K562 (cell line): ENCODE data around the gene ORC2.

Experiments used
- CREM ChIP-seq: IDR thresholded peaks from 2 replicates; pipeline ENCODE4 v1.6.1; 2014; ENCODE audit warnings: antibody characterized with exemption, low read depth
- EP300 ChIP-seq: IDR thresholded peaks from 2 replicates; pipeline ENCODE4 v1.6.1; 2012; ENCODE audit warnings: low read length, improper control_type of control experiment
- JUNB ChIP-seq: fragments of 450-650 bp; formaldehyde crosslinking; conservative IDR thresholded peaks from 2 replicates; pipeline ENCODE4 v1.4.0; 2020; ENCODE audit warnings: mild to moderate bottlenecking
- POLR2AphosphoS5 ChIP-seq: IDR thresholded peaks from 2 replicates; pipeline ENCODE4 v1.6.1; 2011; ENCODE audit warnings: mild to moderate bottlenecking, low read depth, low read length, moderate library complexity; ENCODE audit not compliant: control insufficient read depth, insufficient read depth
- ZNF41 ChIP-seq: fragments of 250-450 bp; sonication (Bioruptor Pico); conservative IDR thresholded peaks from 2 replicates; pipeline ENCODE4 v1.4.0; 2020; ENCODE audit warnings: mild to moderate bottlenecking
- ZNF584 ChIP-seq: fragments of 200-800 bp; sonication (Bioruptor generic); IDR thresholded peaks from 2 replicates; pipeline ENCODE4 v1.6.1; 2016; ENCODE audit warnings: low read depth, mild to moderate bottlenecking, missing genetic modification characterization, missing compliant biosample characterization

DNA sequence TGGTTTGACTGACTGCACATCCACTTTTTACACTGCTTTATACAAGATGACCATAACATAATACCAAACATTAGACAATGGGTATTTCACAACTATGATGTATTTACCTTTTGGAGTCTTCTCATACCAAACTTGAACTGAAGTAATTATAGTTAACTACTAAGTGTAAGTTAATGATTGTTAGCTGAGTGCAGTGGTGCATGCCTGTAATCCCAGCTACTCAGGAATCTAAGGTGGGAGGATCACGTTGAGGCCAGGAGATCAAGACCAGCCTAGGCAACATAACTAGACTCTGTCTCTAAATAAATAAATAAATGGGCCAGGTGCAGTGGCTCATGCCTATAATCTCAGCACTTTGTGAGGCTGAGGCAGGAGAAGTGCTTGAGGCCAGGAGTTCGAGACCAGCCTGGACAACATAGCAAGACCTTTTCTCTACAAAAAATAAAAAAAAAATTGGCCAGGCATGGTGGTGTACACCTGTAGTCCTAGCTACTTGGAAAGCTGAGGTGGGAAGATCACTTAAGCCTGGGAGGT lies 44.9 kb upstream of the ORC2 start:
- TF ChIP-seq POLR2AphosphoS5 (no peak), JUNB (no peak), CREM (no peak), EP300 (no peak), ZNF584 (no peak), ZNF41 (CRISPR knock-in tag) (no peak)
